ENCODE data around the gene MXD4.

The MXD4 gene

GRCh38 chr4:2259036-2259540 lies 2.8 kb downstream of the MXD4 start:
- Histone ChIP-seq H3K4me1 (ENCODE audit: control insufficient read depth in 1 of 2, insufficient read depth in 2 of 2, low read length in 2 of 2) (peaks cover 20 to 73% of the 10 kb centered on the region in 2 donors), H3K27ac (ENCODE audit: low read length) (no peak overlapping the region)

GRCh38 chr4:2258091-2259035 lies 3.5 kb downstream of the MXD4 start:
- Histone ChIP-seq H3K27ac (ENCODE audit: low read length) (peak overlapping the region; percentile 23), H3K9me3 (ENCODE audit: control insufficient read depth in 1 of 2, low read length in 2 of 2) (no peaks in the 10 kb centered on the region), H3K27me3 (ENCODE audit: low read depth, low read length) (no peaks in the 10 kb centered on the region), H3K4me3 (ENCODE audit: low read depth in 1 of 2, low read length in 2 of 2) (peak overlapping the region in 1 of 2 donors; percentile 89), H3K36me3 (ENCODE audit: control insufficient read depth in 1 of 2, insufficient read depth in 2 of 2, low read length in 2 of 2) (peaks cover 9 to 14% of the 10 kb centered on the region in 2 donors), H3K4me1 (ENCODE audit: control insufficient read depth in 1 of 2, insufficient read depth in 2 of 2, low read length in 2 of 2) (peaks cover 20 to 69% of the 10 kb centered on the region in 2 donors)

More at GRCh38 chr4:2259036-2259540, 2.8 kb downstream of the MXD4 start:
- Histone ChIP-seq H3K9me3 (ENCODE audit: control insufficient read depth in 1 of 2, low read length in 2 of 2) (no peaks in the 10 kb centered on the region), H3K27me3 (ENCODE audit: low read depth, low read length) (no peaks in the 10 kb centered on the region), H3K36me3 (ENCODE audit: control insufficient read depth in 1 of 2, insufficient read depth in 2 of 2, low read length in 2 of 2) (peaks cover 3 to 11% of the 10 kb centered on the region in 2 donors), H3K4me3 (ENCODE audit: low read depth in 1 of 2, low read length in 2 of 2) (peak overlapping the region in 1 of 2 donors; percentile 89)

- Histone ChIP-seq H3K4me1 (ENCODE audit: control insufficient read depth in 1 of 2, insufficient read depth in 2 of 2, low read length in 2 of 2) (peaks cover 20 to 62% of the 10 kb centered on the region in 2 donors), H3K27me3 (ENCODE audit: low read depth, low read length) (no peaks in the 10 kb centered on the region), H3K9me3 (ENCODE audit: control insufficient read depth in 1 of 2, low read length in 2 of 2) (no peaks in the 10 kb centered on the region), H3K4me3 (ENCODE audit: low read depth in 1 of 2, low read length in 2 of 2) (no peak overlapping the region), H3K27ac (ENCODE audit: low read length) (peak overlapping the region; percentile 23), H3K36me3 (ENCODE audit: control insufficient read depth in 1 of 2, insufficient read depth in 2 of 2, low read length in 2 of 2) (peaks cover 17 to 19% of the 10 kb centered on the region in 2 donors)
These were observed 4.4 kb downstream of the MXD4 start for GRCh38 chr4:2257361-2258081.

GRCh38 chr4:2256781-2257191 lies 5.1 kb downstream of the MXD4 start:
- H3K36me3 ChIP-seq (ENCODE audit: control insufficient read depth in 1 of 2, insufficient read depth in 2 of 2, low read length in 2 of 2) = peaks cover 19 to 24% of the 10 kb centered on the region in 2 donors
- H3K9me3 ChIP-seq (ENCODE audit: control insufficient read depth in 1 of 2, low read length in 2 of 2) = no peaks in the 10 kb centered on the region
- H3K4me1 ChIP-seq (ENCODE audit: control insufficient read depth in 1 of 2, insufficient read depth in 2 of 2, low read length in 2 of 2) = peaks cover 20 to 62% of the 10 kb centered on the region in 2 donors
- peak overlapping the region; percentile 23 for H3K27ac ChIP-seq (ENCODE audit: low read length)
- no peaks in the 10 kb centered on the region for H3K27me3 ChIP-seq (ENCODE audit: low read depth, low read length)
- peak overlapping the region in 1 of 2 donors; percentile 51 for H3K4me3 ChIP-seq (ENCODE audit: low read depth in 1 of 2, low read length in 2 of 2)

DNA sequence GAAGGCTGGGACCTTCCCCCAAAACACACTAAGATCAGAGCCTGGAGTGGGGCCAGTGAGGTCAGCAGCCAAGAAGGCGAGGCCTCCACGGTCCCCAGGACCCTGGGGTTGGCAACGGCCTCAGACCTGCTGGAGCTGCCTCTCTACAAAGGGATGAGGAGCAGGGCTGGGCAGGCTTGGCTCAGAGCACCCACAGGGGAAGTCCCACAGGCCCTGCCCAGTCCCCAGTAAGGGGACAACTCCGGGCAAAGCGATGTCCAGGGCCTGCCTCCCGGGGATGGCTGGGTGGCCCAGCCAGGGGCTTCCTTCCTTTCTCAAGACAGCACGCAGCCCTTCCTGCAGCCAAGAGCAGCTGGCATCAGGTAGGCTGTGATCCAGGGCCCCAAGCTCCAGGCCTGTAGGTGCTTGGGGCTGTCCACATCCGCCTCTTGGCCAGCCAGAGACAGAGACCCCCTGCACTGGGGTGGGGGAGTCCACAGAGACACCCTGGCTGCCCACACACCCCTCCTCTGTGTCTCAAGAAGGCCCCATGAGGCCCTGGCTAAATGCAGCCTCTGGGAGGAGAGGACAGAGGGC lies 5.7 kb downstream of the MXD4 start:
- no peak overlapping the region for H3K27ac ChIP-seq (ENCODE audit: low read length)
- peaks cover 19 to 28% of the 10 kb centered on the region in 2 donors for H3K36me3 ChIP-seq (ENCODE audit: control insufficient read depth in 1 of 2, insufficient read depth in 2 of 2, low read length in 2 of 2)
- no peaks in the 10 kb centered on the region for H3K9me3 ChIP-seq (ENCODE audit: control insufficient read depth in 1 of 2, low read length in 2 of 2)
- no peaks in the 10 kb centered on the region for H3K27me3 ChIP-seq (ENCODE audit: low read depth, low read length)
- peak overlapping the region in 1 of 2 donors; percentile 51 for H3K4me3 ChIP-seq (ENCODE audit: low read depth in 1 of 2, low read length in 2 of 2)
- H3K4me1 ChIP-seq (ENCODE audit: control insufficient read depth in 1 of 2, insufficient read depth in 2 of 2, low read length in 2 of 2) = peaks cover 20 to 62% of the 10 kb centered on the region in 2 donors

- peaks cover 22 to 34% of the 10 kb centered on the region in 2 donors for H3K36me3 ChIP-seq (ENCODE audit: control insufficient read depth in 1 of 2, insufficient read depth in 2 of 2, low read length in 2 of 2)
- peak overlapping the region in 1 of 2 donors; percentile 51 for H3K4me3 ChIP-seq (ENCODE audit: low read depth in 1 of 2, low read length in 2 of 2)
- H3K27ac ChIP-seq (ENCODE audit: low read length) = no peak overlapping the region
- no peaks in the 10 kb centered on the region for H3K27me3 ChIP-seq (ENCODE audit: low read depth, low read length)
- H3K4me1 ChIP-seq (ENCODE audit: control insufficient read depth in 1 of 2, insufficient read depth in 2 of 2, low read length in 2 of 2) = peaks cover 20 to 57% of the 10 kb centered on the region in 2 donors
- no peaks in the 10 kb centered on the region for H3K9me3 ChIP-seq (ENCODE audit: control insufficient read depth in 1 of 2, low read length in 2 of 2)
These were observed 6.3 kb downstream of the MXD4 start for GRCh38 chr4:2255501-2256155.

GRCh38 chr4:2254665-2255500 lies 7.0 kb downstream of the MXD4 start:
- H3K27ac ChIP-seq (ENCODE audit: low read length) = no peak overlapping the region
- no peaks in the 10 kb centered on the region for H3K27me3 ChIP-seq (ENCODE audit: low read depth, low read length)
- H3K4me3 ChIP-seq (ENCODE audit: low read depth in 1 of 2, low read length in 2 of 2) = peak overlapping the region in 1 of 2 donors; percentile 51
- H3K4me1 ChIP-seq (ENCODE audit: control insufficient read depth in 1 of 2, insufficient read depth in 2 of 2, low read length in 2 of 2) = peaks cover 14 to 50% of the 10 kb centered on the region in 2 donors
- no peaks in the 10 kb centered on the region for H3K9me3 ChIP-seq (ENCODE audit: control insufficient read depth in 1 of 2, low read length in 2 of 2)
- peaks cover 23 to 42% of the 10 kb centered on the region in 2 donors for H3K36me3 ChIP-seq (ENCODE audit: control insufficient read depth in 1 of 2, insufficient read depth in 2 of 2, low read length in 2 of 2)

GRCh38 chr4:2253160-2254084 lies 8.5 kb downstream of the MXD4 start:
- H3K36me3 ChIP-seq (ENCODE audit: control insufficient read depth in 1 of 2, insufficient read depth in 2 of 2, low read length in 2 of 2) = peaks cover 23 to 55% of the 10 kb centered on the region in 2 donors
- no peaks in the 10 kb centered on the region for H3K9me3 ChIP-seq (ENCODE audit: control insufficient read depth in 1 of 2, low read length in 2 of 2)
- peaks cover 11 to 35% of the 10 kb centered on the region in 2 donors for H3K4me1 ChIP-seq (ENCODE audit: control insufficient read depth in 1 of 2, insufficient read depth in 2 of 2, low read length in 2 of 2)
- no peak overlapping the region for H3K4me3 ChIP-seq (ENCODE audit: low read depth in 1 of 2, low read length in 2 of 2)
- no peaks in the 10 kb centered on the region for H3K27me3 ChIP-seq (ENCODE audit: low read depth, low read length)
- H3K27ac ChIP-seq (ENCODE audit: low read length) = no peak overlapping the region

- peaks cover 23 to 56% of the 10 kb centered on the region in 2 donors for H3K36me3 ChIP-seq (ENCODE audit: control insufficient read depth in 1 of 2, insufficient read depth in 2 of 2, low read length in 2 of 2)
- no peak overlapping the region for H3K4me3 ChIP-seq (ENCODE audit: low read depth in 1 of 2, low read length in 2 of 2)
- no peaks in the 10 kb centered on the region for H3K9me3 ChIP-seq (ENCODE audit: control insufficient read depth in 1 of 2, low read length in 2 of 2)
- H3K27ac ChIP-seq (ENCODE audit: low read length) = no peak overlapping the region
- no peaks in the 10 kb centered on the region for H3K27me3 ChIP-seq (ENCODE audit: low read depth, low read length)
- peaks cover 11 to 27% of the 10 kb centered on the region in 2 donors for H3K4me1 ChIP-seq (ENCODE audit: control insufficient read depth in 1 of 2, insufficient read depth in 2 of 2, low read length in 2 of 2)
These were observed 9.3 kb downstream of the MXD4 start for GRCh38 chr4:2252530-2253091.

Data from muscle layer of duodenum (tissue), 2 donors.